LNCAP (cell line): ENCODE data around the gene ARSI.

ENCODE experiments used
- TF ChIP-seq, protein P1 (sequence below): fragments of 450-650 bp; IDR thresholded peaks from 2 replicates; pipeline ENCODE4 v1.5.1; 2017; ENCODE audit warnings: mild to moderate bottlenecking

The ARSI gene

GRCh38 chr5:150295741-150296486 lies 6.8 kb downstream of the ARSI start:
- TF ChIP-seq, protein P1, sequence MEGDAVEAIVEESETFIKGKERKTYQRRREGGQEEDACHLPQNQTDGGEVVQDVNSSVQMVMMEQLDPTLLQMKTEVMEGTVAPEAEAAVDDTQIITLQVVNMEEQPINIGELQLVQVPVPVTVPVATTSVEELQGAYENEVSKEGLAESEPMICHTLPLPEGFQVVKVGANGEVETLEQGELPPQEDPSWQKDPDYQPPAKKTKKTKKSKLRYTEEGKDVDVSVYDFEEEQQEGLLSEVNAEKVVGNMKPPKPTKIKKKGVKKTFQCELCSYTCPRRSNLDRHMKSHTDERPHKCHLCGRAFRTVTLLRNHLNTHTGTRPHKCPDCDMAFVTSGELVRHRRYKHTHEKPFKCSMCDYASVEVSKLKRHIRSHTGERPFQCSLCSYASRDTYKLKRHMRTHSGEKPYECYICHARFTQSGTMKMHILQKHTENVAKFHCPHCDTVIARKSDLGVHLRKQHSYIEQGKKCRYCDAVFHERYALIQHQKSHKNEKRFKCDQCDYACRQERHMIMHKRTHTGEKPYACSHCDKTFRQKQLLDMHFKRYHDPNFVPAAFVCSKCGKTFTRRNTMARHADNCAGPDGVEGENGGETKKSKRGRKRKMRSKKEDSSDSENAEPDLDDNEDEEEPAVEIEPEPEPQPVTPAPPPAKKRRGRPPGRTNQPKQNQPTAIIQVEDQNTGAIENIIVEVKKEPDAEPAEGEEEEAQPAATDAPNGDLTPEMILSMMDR, result no peak

GRCh38 chr5:150295172-150295634 lies 7.5 kb downstream of the ARSI start:
- TF ChIP-seq, protein P1, result no peak

DNA sequence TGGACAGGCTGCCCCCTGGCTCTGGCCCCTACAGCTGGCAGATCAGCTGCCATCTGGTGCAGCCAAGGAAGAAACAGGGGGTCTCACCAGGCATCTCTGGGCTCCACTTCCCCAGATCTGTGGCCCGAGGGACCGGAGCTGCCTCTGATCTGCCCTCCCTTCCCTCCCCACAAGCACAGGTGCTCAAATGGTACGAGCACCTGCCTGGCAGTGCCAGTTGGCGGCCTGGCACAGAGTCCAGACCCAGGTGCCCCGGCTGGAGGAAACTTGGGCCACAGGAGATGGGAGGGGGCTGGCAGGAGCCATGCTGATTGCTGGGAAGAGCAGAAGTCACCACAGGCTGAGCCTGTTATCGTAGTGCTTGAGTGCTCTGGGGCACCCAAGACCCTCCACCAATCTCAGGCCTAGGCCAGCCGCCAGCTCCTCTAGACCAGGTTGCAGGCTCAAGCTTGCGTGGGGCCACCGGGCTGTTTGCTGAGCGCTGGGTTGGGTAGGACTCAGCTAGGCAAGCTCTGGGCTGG lies 8.1 kb downstream of the ARSI start:
- TF ChIP-seq, protein P1, result no peak

- TF ChIP-seq, protein P1, result no peak
Measured at GRCh38 chr5:150293091-150293941, 9.4 kb downstream of the ARSI start.

DNA sequence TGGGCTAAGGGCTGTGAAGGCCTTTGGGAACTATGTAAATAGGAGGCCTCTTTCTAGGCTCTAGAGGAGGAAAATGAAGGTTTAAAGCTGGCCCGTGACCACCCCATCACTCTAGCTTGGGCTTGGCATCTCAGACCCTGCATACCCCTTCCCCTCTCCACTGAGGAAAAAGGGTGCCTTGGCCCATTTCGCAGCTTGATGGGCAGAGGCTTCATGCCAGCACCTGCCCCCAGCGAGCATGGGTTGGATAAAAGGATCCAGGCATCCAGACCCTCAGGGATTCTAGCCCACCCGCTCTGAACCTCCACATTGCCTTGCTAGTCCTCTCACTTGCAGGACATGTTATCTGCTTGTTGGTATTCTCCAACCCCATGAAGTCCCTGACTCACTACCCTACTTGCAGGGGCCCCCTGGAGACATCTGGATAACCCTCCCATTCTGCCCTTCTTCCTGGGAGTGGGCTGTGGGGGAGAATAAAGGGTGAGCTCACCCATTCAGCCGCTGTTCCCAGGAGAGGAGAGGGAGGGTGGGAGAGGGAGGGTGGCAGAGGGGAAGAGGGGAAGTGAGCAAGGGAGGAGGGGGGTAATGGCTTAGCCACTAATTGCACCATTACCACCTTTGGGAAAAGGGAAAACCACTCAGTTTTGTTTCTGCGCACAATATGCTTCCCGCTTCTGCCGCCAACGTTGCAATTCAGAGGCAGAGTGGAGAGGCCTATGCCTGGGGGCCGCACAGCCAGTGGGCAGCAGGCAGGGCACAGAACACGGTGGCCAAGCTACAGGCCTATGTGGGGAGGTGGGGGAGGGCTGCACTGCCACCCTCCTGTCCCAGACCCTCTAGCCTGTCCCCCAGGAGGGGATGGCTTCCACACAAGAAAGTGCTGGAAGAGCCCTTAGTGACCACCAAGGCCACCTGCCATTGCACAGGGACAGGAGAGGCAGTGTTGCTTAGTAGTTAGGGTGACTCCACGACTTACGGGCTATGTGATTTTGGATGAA lies 11.0 kb downstream of the ARSI start:
- TF ChIP-seq, protein P1, result no peak

- TF ChIP-seq, protein P1, result no peak
Measured at GRCh38 chr5:150289551-150290390, 12.9 kb downstream of the ARSI start, which contains the start of gene CAMK2A. Gene CAMK2A, minus strand, starts transcription at chr5:150289773. Its CDS starts 148 bp downstream, at chr5:150289625.
